Fibroblast of lung (primary cell): ENCODE data around the gene EEFSEC.

Source experiments
- EZH2 ChIP-seq: IDR thresholded peaks from 2 replicates; pipeline ENCODE4 v1.5.1; 2012; ENCODE audit warnings: low read length, control low read depth, mild to moderate bottlenecking; ENCODE audit errors: missing control alignments
- TF ChIP-seq, protein P1 (sequence below), 2 donors: IDR thresholded peaks in 1 of 2; conservative IDR thresholded peaks in 1 of 2; 1 replicate in 1 of 2; 2 replicates in 1 of 2; pipeline ENCODE4 v1.5.1; 2011 to 2012; ENCODE audit warnings: low read length in 2 of 2, control low read depth in 1 of 2, inconsistent platforms in 1 of 2, low read depth in 1 of 2, mild to moderate bottlenecking in 1 of 2

DNA sequence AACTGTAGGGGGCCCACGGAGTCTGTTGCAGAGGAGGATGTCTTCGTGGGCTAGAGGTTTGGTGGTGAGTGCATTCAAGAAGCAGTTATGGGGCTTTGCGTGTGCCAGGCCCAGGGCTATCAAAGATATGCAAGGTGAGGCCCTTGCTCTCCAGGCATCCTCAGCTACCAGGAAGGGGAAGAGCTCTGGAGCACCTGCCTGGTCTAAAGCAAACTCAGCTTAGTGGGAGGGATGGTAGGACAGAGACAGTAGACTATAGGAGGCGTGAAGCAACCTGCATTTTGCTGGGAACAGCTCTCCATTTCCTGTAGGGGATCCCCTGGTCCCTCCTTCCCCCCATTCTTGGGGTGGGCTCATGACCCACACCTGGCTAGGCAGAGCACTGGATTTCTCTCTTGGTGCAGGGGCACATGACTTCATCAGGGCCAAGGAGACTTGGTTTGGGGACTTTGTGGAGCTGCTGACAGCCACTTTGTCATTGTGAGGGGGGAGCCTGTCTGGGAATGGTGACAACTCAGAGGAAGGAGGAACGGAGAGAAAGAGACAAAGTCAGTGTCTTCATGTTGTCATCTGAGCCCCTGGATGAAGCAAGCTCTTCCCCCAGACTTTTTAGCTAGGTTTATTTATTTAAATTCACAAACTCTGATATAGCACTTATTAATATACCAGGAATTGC lies 8.6 kb upstream of the EEFSEC start:
- TF ChIP-seq, protein P1, sequence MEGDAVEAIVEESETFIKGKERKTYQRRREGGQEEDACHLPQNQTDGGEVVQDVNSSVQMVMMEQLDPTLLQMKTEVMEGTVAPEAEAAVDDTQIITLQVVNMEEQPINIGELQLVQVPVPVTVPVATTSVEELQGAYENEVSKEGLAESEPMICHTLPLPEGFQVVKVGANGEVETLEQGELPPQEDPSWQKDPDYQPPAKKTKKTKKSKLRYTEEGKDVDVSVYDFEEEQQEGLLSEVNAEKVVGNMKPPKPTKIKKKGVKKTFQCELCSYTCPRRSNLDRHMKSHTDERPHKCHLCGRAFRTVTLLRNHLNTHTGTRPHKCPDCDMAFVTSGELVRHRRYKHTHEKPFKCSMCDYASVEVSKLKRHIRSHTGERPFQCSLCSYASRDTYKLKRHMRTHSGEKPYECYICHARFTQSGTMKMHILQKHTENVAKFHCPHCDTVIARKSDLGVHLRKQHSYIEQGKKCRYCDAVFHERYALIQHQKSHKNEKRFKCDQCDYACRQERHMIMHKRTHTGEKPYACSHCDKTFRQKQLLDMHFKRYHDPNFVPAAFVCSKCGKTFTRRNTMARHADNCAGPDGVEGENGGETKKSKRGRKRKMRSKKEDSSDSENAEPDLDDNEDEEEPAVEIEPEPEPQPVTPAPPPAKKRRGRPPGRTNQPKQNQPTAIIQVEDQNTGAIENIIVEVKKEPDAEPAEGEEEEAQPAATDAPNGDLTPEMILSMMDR (conservative IDR thresholded peaks at IDR 0.05 in 1 of 2, IDR thresholded peaks at IDR 0.05 in 1 of 2; ENCODE audit: low read depth in 1 of 2, low read length in 2 of 2) = no peak
- TF ChIP-seq EZH2 = no peak
